Endothelial cell of umbilical vein (primary cell): ENCODE measurements around the gene APOBEC4.

Experiments
- EZH2 ChIP-seq: IDR thresholded peaks from 2 replicates; pipeline ENCODE4 v1.6.1; 2012; ENCODE audit warnings: borderline replicate concordance, low read depth, mild to moderate bottlenecking, moderate library complexity, low read length, inconsistent platforms; ENCODE audit not compliant: severe bottlenecking
- MYC ChIP-seq: IDR thresholded peaks from one replicate; pipeline ENCODE4 v1.6.1; 2011; ENCODE audit warnings: mild to moderate bottlenecking, low read depth, low read length
- POLR2AphosphoS5 ChIP-seq: IDR thresholded peaks from 2 replicates; pipeline ENCODE4 v1.6.1; 2012; ENCODE audit warnings: low read depth, mild to moderate bottlenecking, control low read depth, low read length, moderate library complexity; ENCODE audit not compliant: insufficient read depth
- TF ChIP-seq, protein P1 (sequence below), 2 donors: IDR thresholded peaks; 1 replicate in 1 of 2; 2 replicates in 1 of 2; pipeline ENCODE4 v1.5.1; 2011; ENCODE audit warnings: low read length in 2 of 2, mild to moderate bottlenecking in 2 of 2, moderate library complexity in 2 of 2, control low read depth in 1 of 2, inconsistent platforms in 1 of 2, low read depth in 1 of 2; ENCODE audit not compliant: insufficient read depth in 1 of 2; ENCODE audit errors: extremely low read depth in 1 of 2

- TF ChIP-seq, protein P1, sequence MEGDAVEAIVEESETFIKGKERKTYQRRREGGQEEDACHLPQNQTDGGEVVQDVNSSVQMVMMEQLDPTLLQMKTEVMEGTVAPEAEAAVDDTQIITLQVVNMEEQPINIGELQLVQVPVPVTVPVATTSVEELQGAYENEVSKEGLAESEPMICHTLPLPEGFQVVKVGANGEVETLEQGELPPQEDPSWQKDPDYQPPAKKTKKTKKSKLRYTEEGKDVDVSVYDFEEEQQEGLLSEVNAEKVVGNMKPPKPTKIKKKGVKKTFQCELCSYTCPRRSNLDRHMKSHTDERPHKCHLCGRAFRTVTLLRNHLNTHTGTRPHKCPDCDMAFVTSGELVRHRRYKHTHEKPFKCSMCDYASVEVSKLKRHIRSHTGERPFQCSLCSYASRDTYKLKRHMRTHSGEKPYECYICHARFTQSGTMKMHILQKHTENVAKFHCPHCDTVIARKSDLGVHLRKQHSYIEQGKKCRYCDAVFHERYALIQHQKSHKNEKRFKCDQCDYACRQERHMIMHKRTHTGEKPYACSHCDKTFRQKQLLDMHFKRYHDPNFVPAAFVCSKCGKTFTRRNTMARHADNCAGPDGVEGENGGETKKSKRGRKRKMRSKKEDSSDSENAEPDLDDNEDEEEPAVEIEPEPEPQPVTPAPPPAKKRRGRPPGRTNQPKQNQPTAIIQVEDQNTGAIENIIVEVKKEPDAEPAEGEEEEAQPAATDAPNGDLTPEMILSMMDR (IDR thresholded peaks at IDR 0.05; ENCODE audit: extremely low read depth in 1 of 2, insufficient read depth in 1 of 2, low read depth in 1 of 2, low read length in 2 of 2): no peak
- TF ChIP-seq POLR2AphosphoS5 (no peak), EZH2 (no peak), MYC (no peak)
Measured at GRCh38 chr1:183656355-183656754, 3.2 kb upstream of the APOBEC4 start.
